IMR-90 (cell line): Measurements from ENCODE around the gene ERRFI1. TPM values are rescaled to one million over a fixed set of nuclear protein-coding genes. Genes with fewer than 3 reads are reported as not detected.

ENCODE experiments used
- ATAC-seq: fragments of 200-7000 bp; cut with Tn5 transposase; 2 replicates; pipeline ENCODE4 v1.9.1; 2020; ENCODE audit warnings: low read depth, mild to moderate bottlenecking, moderate library complexity
- BruUV-seq: library from RNA; stranded (reverse); fragments of 400-500 nt; replicated peaks from 2 replicates; lab custom pipeline; 2021; lab: Mats Ljungman, UMichigan
- CTCF ChIA-PET: fragments of 300-600 bp; formaldehyde crosslinking; extraction: SDS; loops from one replicate; lab custom pipeline; 2021; ENCODE audit warnings: antibody characterized with exemption; lab: Yijun Ruan, JAX
- POLR2A ChIA-PET: fragments of 300-600 bp; sonication (Branson Sonifier 250); formaldehyde crosslinking; loops from one replicate; lab custom pipeline; 2022; ENCODE audit warnings: antibody characterized with exemption; ENCODE audit not compliant: unreplicated experiment; lab: Charles Lee
- DNase-seq: peaks from one replicate; pipeline ENCODE4 v3.0.0; 2013
- H2AFZ ChIP-seq: replicated peaks from 2 replicates; pipeline ENCODE3; 2013; ENCODE audit warnings: low read length, mild to moderate bottlenecking; ENCODE audit not compliant: poor library complexity
- H2AK5ac ChIP-seq: 2 replicates; pipeline ENCODE4 v1.6.1; 2013; ENCODE audit warnings: low read depth, low read length, inconsistent platforms
- H2AK9ac ChIP-seq: replicated peaks from 2 replicates; pipeline ENCODE3; 2013; ENCODE audit warnings: mild to moderate bottlenecking, low read depth, low read length, moderate library complexity; ENCODE audit not compliant: poor library complexity
- H2BK120ac ChIP-seq: 2 replicates; pipeline ENCODE4 v1.6.1; 2013; ENCODE audit warnings: low read depth, low read length, inconsistent platforms
- H2BK15ac ChIP-seq: 3 replicates; pipeline ENCODE4 v1.6.1; 2013; ENCODE audit warnings: low read depth, low read length, inconsistent platforms
- H2BK20ac ChIP-seq: 2 replicates; pipeline ENCODE4 v1.6.1; 2013; ENCODE audit warnings: low read depth, mild to moderate bottlenecking, inconsistent platforms, low read length, moderate library complexity
- H2BK5ac ChIP-seq: 2 replicates; pipeline ENCODE4 v1.6.1; 2013; ENCODE audit warnings: mild to moderate bottlenecking, low read depth, low read length, inconsistent platforms; ENCODE audit not compliant: poor library complexity, severe bottlenecking
- H3K14ac ChIP-seq: replicated peaks from 2 replicates; pipeline ENCODE4 v1.6.1; 2013; ENCODE audit warnings: low read depth, low read length, inconsistent platforms
- H3K18ac ChIP-seq: 2 replicates; pipeline ENCODE4 v1.6.1; 2013; ENCODE audit warnings: low read depth, low read length, control low read depth
- H3K23ac ChIP-seq: 2 replicates; pipeline ENCODE4 v1.6.1; 2013; ENCODE audit warnings: low read depth, low read length, inconsistent platforms
- H3K27ac ChIP-seq: 2 replicates; pipeline ENCODE4 v1.5.1; 2013; ENCODE audit warnings: mild to moderate bottlenecking, control low read depth, low read length; ENCODE audit not compliant: insufficient read depth
- H3K27me3 ChIP-seq: 2 replicates; pipeline ENCODE4 v1.6.1; 2013; ENCODE audit warnings: low read length; ENCODE audit not compliant: control insufficient read depth, insufficient read depth
- H3K36me3 ChIP-seq: 2 replicates; pipeline ENCODE4 v1.6.1; 2013; ENCODE audit warnings: low read length, mixed read lengths; ENCODE audit not compliant: control insufficient read depth, insufficient read depth
- H3K4ac ChIP-seq: 2 replicates; pipeline ENCODE4 v1.6.1; 2013; ENCODE audit warnings: low read depth, low read length, inconsistent platforms
- H3K4me1 ChIP-seq: 2 replicates; pipeline ENCODE4 v1.6.1; 2013; ENCODE audit warnings: low read length, mixed read lengths; ENCODE audit not compliant: control insufficient read depth, insufficient read depth
- H3K4me2 ChIP-seq: 2 replicates; pipeline ENCODE4 v1.6.1; 2013; ENCODE audit warnings: low read depth, mild to moderate bottlenecking, control low read depth, low read length, moderate library complexity
- H3K4me3 ChIP-seq: 2 replicates; pipeline ENCODE4 v1.5.1; 2013; ENCODE audit warnings: low read depth, mild to moderate bottlenecking, control low read depth, low read length, moderate library complexity; ENCODE audit not compliant: insufficient read depth
- H3K56ac ChIP-seq: 2 replicates; pipeline ENCODE4 v1.6.1; 2013; ENCODE audit warnings: low read length, inconsistent platforms; ENCODE audit not compliant: insufficient read depth; ENCODE audit errors: extremely low read depth
- H3K79me1 ChIP-seq, 2 experiments: 2 replicates each; pipeline ENCODE4 v1.6.1; 2013; ENCODE audit warnings: low read length in 2 of 2, inconsistent platforms in 1 of 2, low read depth in 1 of 2
- H3K9ac ChIP-seq: 2 replicates; pipeline ENCODE4 v1.6.1; 2013; ENCODE audit warnings: low read depth, low read length, control low read depth
- H3K9me1 ChIP-seq: 2 replicates; pipeline ENCODE4 v1.6.1; 2013; ENCODE audit warnings: low read length, inconsistent platforms; ENCODE audit not compliant: insufficient read depth
- H3K9me3 ChIP-seq: 2 replicates; pipeline ENCODE4 v1.6.1; 2013; ENCODE audit warnings: low read length; ENCODE audit not compliant: control insufficient read depth, insufficient read depth
- H4K20me1 ChIP-seq: 2 replicates; pipeline ENCODE4 v1.6.1; 2013; ENCODE audit warnings: low read length, inconsistent platforms; ENCODE audit not compliant: insufficient read depth
- H4K5ac ChIP-seq: 2 replicates; pipeline ENCODE4 v1.6.1; 2013; ENCODE audit warnings: mild to moderate bottlenecking, low read depth, low read length, control low read depth
- H4K8ac ChIP-seq, 2 experiments: 2 replicates each; pipeline ENCODE4 v1.6.1; 2013; ENCODE audit warnings: low read depth in 2 of 2, low read length in 2 of 2, control low read depth in 1 of 2, inconsistent platforms in 1 of 2
- H4K91ac ChIP-seq: 2 replicates; pipeline ENCODE4 v1.6.1; 2013; ENCODE audit warnings: low read depth, low read length, inconsistent platforms; ENCODE audit not compliant: insufficient read depth
- BHLHE40 ChIP-seq: fragments of 150-350 bp; IDR thresholded peaks from 2 replicates; pipeline ENCODE4 v1.6.1; 2016; ENCODE audit warnings: mild to moderate bottlenecking, low read depth, low read length
- CHD1 ChIP-seq: IDR thresholded peaks from 2 replicates; pipeline ENCODE4 v1.6.1; 2012; ENCODE audit warnings: low read depth, low read length, improper control_type of control experiment
- POLR2A ChIP-seq: IDR thresholded peaks from 2 replicates; pipeline ENCODE4 v1.6.1; 2012; ENCODE audit warnings: mild to moderate bottlenecking, low read depth, low read length
- RCOR1 ChIP-seq: IDR thresholded peaks from 2 replicates; pipeline ENCODE4 v1.6.1; 2012; ENCODE audit warnings: mild to moderate bottlenecking, low read length, improper control_type of control experiment; ENCODE audit not compliant: insufficient replicate concordance
- WGBS, 2 experiments: methylation state at CpG; one replicate each; pipeline versions ENCODE4 v1.1.5 to v1.1.7; 2013; ENCODE audit warnings: missing lambda C conversion rate in 2 of 2; ENCODE audit not compliant: insufficient read length in 1 of 2; ENCODE audit errors: extremely low coverage in 2 of 2; 5-methylcytosine and 5-hydroxymethylcytosine counted together
- dilution Hi-C: fragments of 300-500 bp; cut with HindIII; formaldehyde crosslinking; loops from one replicate; pipeline ENCODE4 v1.14.3; 2018; ENCODE audit warnings: low sequenced_read_pairs; ENCODE audit not compliant: unreplicated experiment
- in situ Hi-C: fragments of 300-500 bp; cut with MboI; formaldehyde crosslinking; loops from 3 replicates; pipeline ENCODE4 v1.14.3; 2019; ENCODE audit warnings: low sequenced_read_pairs, inconsistent platforms, mixed read lengths
- intact Hi-C: fragments of 100-400 bp; cut with micrococcal nuclease; formaldehyde crosslinking; loops from 2 replicates; pipeline ENCODE4 v1.10.0; 2022
- polyA plus RNA-seq, 3 experiments: library from polyadenylated mRNA; depleted of rRNA; stranded (reverse); fragments of >200 nt; gene quantifications; 2 replicates each; pipeline ENCODE4 v1.2.3, GENCODE V29; 2012; ENCODE audit warnings: low replicate concordance in 1 of 3
- total RNA-seq: library from RNA; depleted of rRNA; stranded (reverse); fragments of >200 nt; gene quantifications from 2 replicates; pipeline ENCODE4 v1.2.3, GENCODE V29; 2012
- TF ChIP-seq, protein P1 (sequence below): conservative IDR thresholded peaks from 2 replicates; pipeline ENCODE4 v1.5.1; 2012; ENCODE audit warnings: mild to moderate bottlenecking, low read depth, low read length, improper control_type of control experiment

Gene ERRFI1
- total and polyA plus RNA-seq, 2 of the 4 experiments (the other 2 are of a cell fraction): 101 to 145 TPM

DNA sequence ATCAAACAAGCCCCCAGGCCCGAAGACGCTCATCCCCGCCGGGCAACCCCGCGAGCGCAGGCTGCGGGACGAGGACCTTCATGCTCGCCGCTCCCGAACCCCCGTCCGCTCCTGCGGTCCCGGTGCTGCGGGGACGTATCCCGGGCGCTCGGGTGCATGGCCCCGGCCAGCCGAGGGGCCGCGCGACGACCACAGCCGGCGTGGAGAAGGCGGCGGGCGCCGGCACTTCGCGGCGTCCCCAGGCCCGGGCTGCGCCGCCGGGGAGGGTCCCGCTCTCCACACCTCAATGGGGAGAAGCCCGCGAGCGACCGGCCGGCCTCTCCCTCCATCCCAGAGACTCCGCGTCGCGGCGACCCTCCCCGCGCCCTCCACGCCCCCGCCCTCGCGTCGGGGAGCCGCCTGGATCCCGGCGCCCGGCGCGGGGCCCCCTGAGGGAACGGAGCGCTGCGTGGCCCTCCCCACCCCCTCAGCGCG is 401 bp downstream of the ERRFI1 start:
- peak overlapping the region; percentile 52 for H3K4ac ChIP-seq

More for the DNA sequence above, 401 bp downstream of the ERRFI1 start:
- H3K4me3 ChIP-seq: peak overlapping the region; percentile 66
- H3K36me3 ChIP-seq: peaks cover 2% of the 10 kb centered on the region; the same call in 1 of the 2 replicates
- ATAC-seq (no peak), DNase-seq (no peak)
- ChIA-PET CTCF (interaction anchor here (0.7 kb wide), 1 partner anchor 289 kb away, joined by 3 read pairs; no protein-coding TSS in a partner anchor), POLR2A (interaction anchor here (0.5 to 0.9 kb wide), 3 partner anchors 28 to 289 kb away, joined by 5 to 15 read pairs (median 6); no protein-coding TSS in a partner anchor)
- peak overlapping the region; percentile 98 for H3K4me2 ChIP-seq
- 0% methylated on average over 30 of the region's 69 CpGs; no CpG with 5 or more reads in 1 of the 2 experiments for WGBS, 2 experiments
- peaks cover 4 to 43% of the 10 kb centered on the region in 2 experiments; a peak in 2 of 4 replicates for H3K79me1 ChIP-seq
- in situ Hi-C loops: no loop called here
- H2BK5ac ChIP-seq: peak overlapping the region; percentile 69
- 0 out of 2 replicates have a peak overlapping the region, but pooled peaks have one; percentile 44 for H2BK120ac ChIP-seq
- peaks cover 11% of the 10 kb centered on the region for H3K9me1 ChIP-seq
- peak overlapping the region; percentile 68; the same call in 1 of the 2 replicates for H3K14ac ChIP-seq
- H3K23ac ChIP-seq: peak overlapping the region; percentile 75
- H3K9ac ChIP-seq: peak overlapping the region; percentile 96
- peak overlapping the region; percentile 73 for H2AFZ ChIP-seq
- H3K27ac ChIP-seq: peak overlapping the region; percentile 81
- H3K4me1 ChIP-seq: peaks cover 15% of the 10 kb centered on the region
- H2AK9ac ChIP-seq: peak overlapping the region; percentile 1
- TF ChIP-seq CHD1 (peak; percentile 98; the same call in 1 of the 2 replicates), RCOR1 (no peak), POLR2A (no peak), BHLHE40 (no peak)
- TF ChIP-seq, protein P1, sequence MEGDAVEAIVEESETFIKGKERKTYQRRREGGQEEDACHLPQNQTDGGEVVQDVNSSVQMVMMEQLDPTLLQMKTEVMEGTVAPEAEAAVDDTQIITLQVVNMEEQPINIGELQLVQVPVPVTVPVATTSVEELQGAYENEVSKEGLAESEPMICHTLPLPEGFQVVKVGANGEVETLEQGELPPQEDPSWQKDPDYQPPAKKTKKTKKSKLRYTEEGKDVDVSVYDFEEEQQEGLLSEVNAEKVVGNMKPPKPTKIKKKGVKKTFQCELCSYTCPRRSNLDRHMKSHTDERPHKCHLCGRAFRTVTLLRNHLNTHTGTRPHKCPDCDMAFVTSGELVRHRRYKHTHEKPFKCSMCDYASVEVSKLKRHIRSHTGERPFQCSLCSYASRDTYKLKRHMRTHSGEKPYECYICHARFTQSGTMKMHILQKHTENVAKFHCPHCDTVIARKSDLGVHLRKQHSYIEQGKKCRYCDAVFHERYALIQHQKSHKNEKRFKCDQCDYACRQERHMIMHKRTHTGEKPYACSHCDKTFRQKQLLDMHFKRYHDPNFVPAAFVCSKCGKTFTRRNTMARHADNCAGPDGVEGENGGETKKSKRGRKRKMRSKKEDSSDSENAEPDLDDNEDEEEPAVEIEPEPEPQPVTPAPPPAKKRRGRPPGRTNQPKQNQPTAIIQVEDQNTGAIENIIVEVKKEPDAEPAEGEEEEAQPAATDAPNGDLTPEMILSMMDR: no peak
- H4K5ac ChIP-seq: no peak overlapping the region
- no peak overlapping the region; the same call in 1 of the 2 replicates for H2AK5ac ChIP-seq
- H3K9me3 ChIP-seq: no peaks in the 10 kb centered on the region
- H4K8ac ChIP-seq: 0 out of 4 replicates have a peak overlapping the region, but pooled peaks of 1 of the 2 experiments have one; percentile 33
- H4K20me1 ChIP-seq: peaks cover 56% of the 10 kb centered on the region
- peak overlapping the region; percentile 55 for H3K18ac ChIP-seq
- H4K91ac ChIP-seq: no peak overlapping the region
- H3K27me3 ChIP-seq: no peaks in the 10 kb centered on the region
- H2BK15ac ChIP-seq: no peak overlapping the region
- intact Hi-C loops: loop anchor here (2.0 to 5.0 kb wide), 4 partner anchors 43 to 213 kb away; no protein-coding TSS in a partner anchor
- no TSS peak for BruUV-seq
- dilution Hi-C loops: no loop called here
- peak overlapping the region; percentile 87 for H3K56ac ChIP-seq
- no peak overlapping the region for H2BK20ac ChIP-seq
